ENCODE data around the gene ADH1A. TPM values are rescaled to one million over a fixed set of nuclear protein-coding genes. Genes with fewer than 3 reads are reported as not detected.

Gene ADH1A
- total RNA-seq, 2 donors from 2014 or later, result 0.26 TPM; not detected in 1

DNA sequence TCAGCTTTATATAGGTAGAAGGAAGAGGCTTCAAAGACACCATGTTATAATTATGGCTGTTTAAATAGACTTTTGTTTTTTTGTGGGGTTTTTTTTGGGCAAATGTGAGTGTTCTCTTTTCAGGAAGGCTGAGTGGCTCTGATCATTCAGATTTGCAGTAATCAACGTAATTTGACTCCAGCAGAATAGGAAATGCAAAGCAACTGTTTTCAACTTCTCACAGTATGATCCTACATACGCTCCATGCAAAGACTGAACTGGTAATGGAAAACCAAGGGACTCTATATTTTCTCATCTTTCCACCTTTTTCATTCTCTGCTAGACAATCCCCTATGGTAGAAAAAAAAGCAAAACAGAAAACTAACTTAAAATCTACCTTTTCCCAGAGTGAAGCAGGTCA lies 19.6 kb upstream of the ADH1A start:
- Histone ChIP-seq H3K27me3 (no peaks in the 10 kb centered on the region), H3K27ac (no peak overlapping the region), H3K9me3 (no peaks in the 10 kb centered on the region), H3K4me1 (no peaks in the 10 kb centered on the region), H3K36me3 (replicated peaks in 1 of 2; ENCODE audit: insufficient read depth in 1 of 2, low read depth in 2 of 2) (no peaks in the 10 kb centered on the region), H3K4me3 (no peak overlapping the region)
- intact Hi-C loops (cut with DNase I), result no loop called here
- ATAC-seq (no peak), DNase-seq (no peak)
- WGBS, 2 donors, result 82 to 84% methylated on average over 2 of the region's 2 CpGs
- TF ChIP-seq POLR2A (IDR thresholded peaks at IDR 0.05), result no peak
- TF ChIP-seq, protein P1, sequence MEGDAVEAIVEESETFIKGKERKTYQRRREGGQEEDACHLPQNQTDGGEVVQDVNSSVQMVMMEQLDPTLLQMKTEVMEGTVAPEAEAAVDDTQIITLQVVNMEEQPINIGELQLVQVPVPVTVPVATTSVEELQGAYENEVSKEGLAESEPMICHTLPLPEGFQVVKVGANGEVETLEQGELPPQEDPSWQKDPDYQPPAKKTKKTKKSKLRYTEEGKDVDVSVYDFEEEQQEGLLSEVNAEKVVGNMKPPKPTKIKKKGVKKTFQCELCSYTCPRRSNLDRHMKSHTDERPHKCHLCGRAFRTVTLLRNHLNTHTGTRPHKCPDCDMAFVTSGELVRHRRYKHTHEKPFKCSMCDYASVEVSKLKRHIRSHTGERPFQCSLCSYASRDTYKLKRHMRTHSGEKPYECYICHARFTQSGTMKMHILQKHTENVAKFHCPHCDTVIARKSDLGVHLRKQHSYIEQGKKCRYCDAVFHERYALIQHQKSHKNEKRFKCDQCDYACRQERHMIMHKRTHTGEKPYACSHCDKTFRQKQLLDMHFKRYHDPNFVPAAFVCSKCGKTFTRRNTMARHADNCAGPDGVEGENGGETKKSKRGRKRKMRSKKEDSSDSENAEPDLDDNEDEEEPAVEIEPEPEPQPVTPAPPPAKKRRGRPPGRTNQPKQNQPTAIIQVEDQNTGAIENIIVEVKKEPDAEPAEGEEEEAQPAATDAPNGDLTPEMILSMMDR (IDR thresholded peaks at IDR 0.05), result no peak

- TF ChIP-seq, protein P1 (IDR thresholded peaks at IDR 0.05), result no peak
- TF ChIP-seq POLR2A (IDR thresholded peaks at IDR 0.05), result no peak
- no peaks in the 10 kb centered on the region for H3K9me3 ChIP-seq
- no peaks in the 10 kb centered on the region for H3K36me3 ChIP-seq (replicated peaks in 1 of 2; ENCODE audit: insufficient read depth in 1 of 2, low read depth in 2 of 2)
- H3K27me3 ChIP-seq, result no peaks in the 10 kb centered on the region
- no peak overlapping the region for H3K27ac ChIP-seq
- no peak overlapping the region for H3K4me3 ChIP-seq
- H3K4me1 ChIP-seq, result peaks cover 1% of the 10 kb centered on the region
- DNase-seq (no peak), ATAC-seq (no peak)
- intact Hi-C loops (cut with DNase I), result no loop called here
- WGBS, 2 donors, result 91 to 92% methylated on average over 11 of the region's 11 CpGs
These were observed 15.0 kb upstream of the ADH1A start for GRCh38 chr4:99305638-99306400.

DNA sequence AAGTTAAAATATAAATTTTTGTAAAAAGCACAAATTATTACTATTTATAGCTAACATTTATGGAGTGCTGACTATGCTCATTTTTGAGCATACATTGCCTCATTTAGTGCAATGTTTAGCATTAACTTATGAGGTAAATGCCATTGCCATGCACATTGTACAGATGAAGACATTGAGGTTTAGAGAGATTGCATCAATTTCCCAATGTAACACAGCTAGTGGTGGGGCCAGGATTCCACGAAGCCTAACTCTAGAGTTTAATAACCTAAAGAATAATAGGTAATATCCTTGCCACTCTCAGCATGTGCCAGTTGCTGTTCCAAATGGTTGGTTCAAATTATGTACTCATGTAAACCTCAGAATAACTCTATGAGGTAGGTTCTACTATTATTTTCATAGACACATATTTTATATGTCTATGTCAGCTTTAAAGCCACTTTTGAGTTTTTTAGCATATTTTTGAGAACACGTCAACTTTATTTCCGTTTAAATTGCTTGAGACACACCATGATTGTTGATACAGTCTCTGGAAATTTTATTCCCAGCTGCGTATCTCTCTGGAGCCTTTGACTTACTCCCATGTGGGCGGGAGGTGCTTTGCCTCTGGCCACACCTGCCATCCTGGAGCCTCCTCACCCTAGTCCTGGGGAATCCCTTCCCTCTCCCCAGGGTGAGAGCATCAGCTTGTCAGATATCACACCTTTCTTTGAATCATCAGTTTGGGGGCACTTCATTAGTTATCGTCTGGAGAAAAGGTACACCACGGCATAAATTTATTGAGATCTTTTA lies 10.8 kb upstream of the ADH1A start:
- Histone ChIP-seq H3K4me3 (no peak overlapping the region), H3K9me3 (no peaks in the 10 kb centered on the region), H3K27me3 (no peaks in the 10 kb centered on the region), H3K4me1 (peaks cover 5% of the 10 kb centered on the region), H3K27ac (no peak overlapping the region), H3K36me3 (replicated peaks in 1 of 2; ENCODE audit: insufficient read depth in 1 of 2, low read depth in 2 of 2) (no peaks in the 10 kb centered on the region)
- intact Hi-C loops (cut with DNase I), result no loop called here
- ATAC-seq (no peak), DNase-seq (no peak)
- 83 to 85% methylated on average over 7 of the region's 7 CpGs for WGBS, 2 donors
- TF ChIP-seq, protein P1 (IDR thresholded peaks at IDR 0.05), result no peak
- no peak for TF ChIP-seq POLR2A (IDR thresholded peaks at IDR 0.05)

GRCh38 chr4:99300934-99301333 lies 10.1 kb upstream of the ADH1A start:
- Histone ChIP-seq H3K4me1 (peaks cover 5% of the 10 kb centered on the region), H3K27me3 (no peaks in the 10 kb centered on the region), H3K27ac (no peak overlapping the region), H3K36me3 (replicated peaks in 1 of 2; ENCODE audit: insufficient read depth in 1 of 2, low read depth in 2 of 2) (no peaks in the 10 kb centered on the region), H3K4me3 (no peak overlapping the region), H3K9me3 (no peaks in the 10 kb centered on the region)
- intact Hi-C loops (cut with DNase I), result no loop called here
- TF ChIP-seq, protein P1 (IDR thresholded peaks at IDR 0.05), result no peak
- no peak for TF ChIP-seq POLR2A (IDR thresholded peaks at IDR 0.05)
- ATAC-seq, result peak; percentile 74
- 21% methylated on average over 4 of the region's 4 CpGs for WGBS, 2 donors
- peak; percentile 66 to 85 (median 82) for DNase-seq
